Kidney epithelial cell (primary cell): ENCODE results near the gene FBXO47. TPM values are rescaled to one million over a fixed set of nuclear protein-coding genes. Genes with fewer than 3 reads are reported as not detected.
A peak's percentile ranks its signal among the peaks of the same experiment; 100 is the strongest.
"Not testable (repeated sequence)": the region's sequence is repeated elsewhere in the genome, so short reads cannot be mapped to it uniquely, and the experiment has no call there.

ENCODE experiments used
- DNase-seq: peaks from one replicate; pipeline ENCODE4 v3.0.0-alpha.2; 2010; ENCODE audit warnings: low read depth
- H3K27me3 ChIP-seq: 2 replicates; pipeline ENCODE4 v1.6.0; 2011; ENCODE audit warnings: low read length; ENCODE audit not compliant: control insufficient read depth, insufficient read depth
- H3K36me3 ChIP-seq: 2 replicates; pipeline ENCODE4 v1.5.1; 2011; ENCODE audit warnings: low read length; ENCODE audit not compliant: control insufficient read depth, insufficient read depth
- H3K4me3 ChIP-seq: 2 replicates; pipeline ENCODE4 v1.5.1; 2011; ENCODE audit warnings: low read depth, mild to moderate bottlenecking, control low read depth, low read length
- total RNA-seq: library from RNA; depleted of rRNA; stranded (reverse); fragments of >200 nt; gene quantifications from 2 replicates; pipeline ENCODE4 v1.2.3, GENCODE V29; 2015
- TF ChIP-seq, protein P1 (sequence below): IDR thresholded peaks from 2 replicates; pipeline ENCODE4 v1.5.1; 2011; ENCODE audit warnings: mild to moderate bottlenecking, moderate library complexity, low read length, control low read depth, inconsistent platforms; ENCODE audit not compliant: insufficient read depth, poor library complexity, severe bottlenecking

Gene FBXO47
- total RNA-seq, 1 donor from 2014 or later = not detected

DNA sequence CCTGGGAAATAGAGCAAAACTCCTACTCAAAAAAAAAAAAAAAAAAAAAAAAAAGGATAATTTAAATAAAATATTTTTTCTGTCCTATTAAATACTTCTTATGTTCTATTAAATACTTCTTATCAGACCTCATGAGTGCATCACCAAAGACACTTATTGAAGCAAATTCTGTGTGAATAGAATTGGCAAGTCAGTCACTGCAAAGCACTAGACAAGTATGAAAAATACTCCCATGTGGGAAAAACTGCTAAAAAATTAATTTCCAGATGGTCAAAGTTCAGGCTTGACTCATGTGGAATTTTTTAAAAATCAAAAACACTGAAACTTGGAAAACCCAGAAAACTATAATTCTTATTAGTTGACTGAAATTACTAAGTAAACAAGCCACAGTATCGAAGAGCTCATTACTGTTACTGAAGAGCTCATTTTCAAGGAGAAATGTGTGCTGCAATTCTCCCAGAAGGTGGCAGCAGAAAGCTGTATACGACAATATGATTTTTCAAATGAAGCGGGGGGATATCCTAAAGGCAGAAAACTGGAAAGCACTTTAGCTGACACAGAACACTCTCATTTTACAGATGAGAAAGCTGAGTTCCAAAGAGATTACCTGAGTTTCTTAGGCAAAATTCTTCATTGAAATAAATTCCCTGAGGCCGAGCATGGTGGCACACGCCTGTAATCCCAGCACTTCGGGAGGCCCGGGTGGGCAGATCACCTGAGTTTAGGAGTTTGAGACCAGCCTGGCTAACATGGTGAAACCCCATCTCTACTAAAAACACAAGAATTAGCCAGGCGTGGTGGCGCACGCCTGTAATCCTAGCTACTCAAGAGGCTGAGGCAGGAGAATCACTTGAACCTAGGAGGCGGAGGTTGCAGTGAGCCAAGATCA, 15.9 kb upstream of the FBXO47 start:
- Histone ChIP-seq H3K36me3 (no peaks in the 10 kb centered on the region), H3K4me3 (no peak overlapping the region), H3K27me3 (no peaks in the 10 kb centered on the region)
- TF ChIP-seq, protein P1, sequence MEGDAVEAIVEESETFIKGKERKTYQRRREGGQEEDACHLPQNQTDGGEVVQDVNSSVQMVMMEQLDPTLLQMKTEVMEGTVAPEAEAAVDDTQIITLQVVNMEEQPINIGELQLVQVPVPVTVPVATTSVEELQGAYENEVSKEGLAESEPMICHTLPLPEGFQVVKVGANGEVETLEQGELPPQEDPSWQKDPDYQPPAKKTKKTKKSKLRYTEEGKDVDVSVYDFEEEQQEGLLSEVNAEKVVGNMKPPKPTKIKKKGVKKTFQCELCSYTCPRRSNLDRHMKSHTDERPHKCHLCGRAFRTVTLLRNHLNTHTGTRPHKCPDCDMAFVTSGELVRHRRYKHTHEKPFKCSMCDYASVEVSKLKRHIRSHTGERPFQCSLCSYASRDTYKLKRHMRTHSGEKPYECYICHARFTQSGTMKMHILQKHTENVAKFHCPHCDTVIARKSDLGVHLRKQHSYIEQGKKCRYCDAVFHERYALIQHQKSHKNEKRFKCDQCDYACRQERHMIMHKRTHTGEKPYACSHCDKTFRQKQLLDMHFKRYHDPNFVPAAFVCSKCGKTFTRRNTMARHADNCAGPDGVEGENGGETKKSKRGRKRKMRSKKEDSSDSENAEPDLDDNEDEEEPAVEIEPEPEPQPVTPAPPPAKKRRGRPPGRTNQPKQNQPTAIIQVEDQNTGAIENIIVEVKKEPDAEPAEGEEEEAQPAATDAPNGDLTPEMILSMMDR = peak; percentile 80
- DNase-seq = no peak

DNA sequence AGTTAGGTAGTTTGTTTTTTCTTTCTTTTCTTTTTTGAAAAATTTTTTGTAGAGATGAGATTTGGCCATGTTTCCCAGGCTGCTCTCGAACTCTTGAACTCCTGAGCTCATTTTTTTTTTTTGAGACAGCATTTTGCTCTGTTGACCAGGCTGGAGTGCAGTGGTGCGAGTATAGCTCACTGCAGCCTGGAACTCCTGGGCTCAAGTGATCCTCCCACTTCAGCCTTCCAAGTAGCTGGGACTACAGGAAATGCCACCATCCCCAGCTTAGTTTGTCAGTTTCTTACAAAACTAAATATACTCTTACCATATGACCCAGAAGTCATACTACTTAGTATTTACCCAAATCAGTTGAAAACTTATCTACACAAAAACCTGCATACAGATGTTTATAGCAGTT, 14.4 kb upstream of the FBXO47 start:
- Histone ChIP-seq H3K27me3 (no peaks in the 10 kb centered on the region), H3K36me3 (no peaks in the 10 kb centered on the region), H3K4me3 (no peak overlapping the region)
- DNase-seq = no peak
- TF ChIP-seq, protein P1 = no peak

DNA sequence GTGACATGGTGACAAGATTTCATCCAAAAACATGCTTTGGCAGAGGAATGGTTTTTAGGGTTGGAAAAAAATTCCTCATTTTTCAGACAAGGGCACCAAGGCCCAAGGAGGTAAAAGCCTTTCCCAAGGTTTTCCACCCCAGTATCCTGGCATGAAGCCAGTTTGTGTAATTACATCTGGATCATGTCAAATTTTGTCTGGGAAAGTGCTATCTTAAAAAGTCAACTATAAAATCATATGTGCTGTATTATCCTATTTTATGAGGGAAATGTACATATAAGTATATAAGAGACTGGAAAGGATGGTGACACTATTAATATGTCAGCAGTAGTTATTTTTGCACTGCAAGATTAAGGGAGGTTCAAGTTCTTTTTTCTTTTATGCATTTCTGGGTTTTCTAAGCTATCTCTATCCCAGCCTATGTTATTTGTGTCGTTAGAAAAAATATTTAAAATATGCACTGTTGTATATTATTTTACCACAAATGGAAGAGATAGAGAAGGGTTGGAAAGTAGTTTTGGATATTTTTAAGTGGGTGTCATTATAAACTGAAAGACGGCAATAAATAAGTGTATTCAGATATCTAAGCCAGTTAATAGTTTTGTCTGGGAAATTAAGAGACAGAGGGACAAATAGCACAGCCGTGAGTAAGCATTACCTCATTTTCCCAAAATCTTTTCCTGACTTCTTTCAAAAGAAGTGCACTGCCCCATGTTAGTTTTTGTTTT, 13.5 kb upstream of the FBXO47 start:
- Histone ChIP-seq H3K27me3 (no peaks in the 10 kb centered on the region), H3K4me3 (no peak overlapping the region), H3K36me3 (no peaks in the 10 kb centered on the region)
- TF ChIP-seq, protein P1 = no peak
- DNase-seq = no peak

DNA sequence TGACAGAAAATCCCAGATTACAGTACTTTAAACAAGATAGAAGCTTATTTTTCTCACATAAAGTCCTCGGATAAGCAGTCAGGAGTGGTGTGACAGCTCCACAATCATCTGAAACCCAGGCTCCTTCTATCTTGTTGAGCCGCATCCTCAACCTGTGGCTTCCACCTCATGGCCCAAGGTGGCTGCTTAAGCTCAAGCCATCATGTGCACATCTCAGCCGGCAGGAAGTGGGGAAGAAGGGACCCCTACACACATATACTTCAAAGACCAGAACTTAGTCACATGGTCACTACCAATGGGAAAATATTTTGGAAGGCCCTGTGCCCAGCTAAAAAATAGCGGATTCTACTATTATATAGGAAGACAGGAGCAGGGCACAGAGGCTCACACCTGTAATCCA, 11.0 kb upstream of the FBXO47 start:
- no peaks in the 10 kb centered on the region for H3K27me3 ChIP-seq
- TF ChIP-seq, protein P1 = no peak
- no peak overlapping the region for H3K4me3 ChIP-seq
- DNase-seq = no peak
- no peaks in the 10 kb centered on the region for H3K36me3 ChIP-seq

DNA sequence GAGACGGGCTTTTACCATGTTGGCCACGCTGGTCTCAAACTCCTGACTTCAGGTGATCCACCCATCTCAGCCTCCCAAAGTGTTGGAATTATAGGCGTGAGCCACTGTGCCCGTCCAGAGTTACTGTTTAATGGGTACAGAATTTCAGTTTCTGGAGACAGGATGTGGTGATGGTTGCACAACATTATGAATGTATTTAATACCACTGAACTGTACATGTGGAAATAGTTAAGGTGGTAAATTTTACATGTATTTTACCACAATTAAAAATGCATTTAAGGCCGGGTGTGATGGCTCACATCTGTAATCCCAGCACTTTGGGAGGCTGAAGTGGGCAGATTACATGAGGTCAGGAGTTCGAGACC, 9.0 kb upstream of the FBXO47 start:
- H3K4me3 ChIP-seq, DNase-seq, H3K36me3 ChIP-seq, H3K27me3 ChIP-seq: not testable (repeated sequence)

DNA sequence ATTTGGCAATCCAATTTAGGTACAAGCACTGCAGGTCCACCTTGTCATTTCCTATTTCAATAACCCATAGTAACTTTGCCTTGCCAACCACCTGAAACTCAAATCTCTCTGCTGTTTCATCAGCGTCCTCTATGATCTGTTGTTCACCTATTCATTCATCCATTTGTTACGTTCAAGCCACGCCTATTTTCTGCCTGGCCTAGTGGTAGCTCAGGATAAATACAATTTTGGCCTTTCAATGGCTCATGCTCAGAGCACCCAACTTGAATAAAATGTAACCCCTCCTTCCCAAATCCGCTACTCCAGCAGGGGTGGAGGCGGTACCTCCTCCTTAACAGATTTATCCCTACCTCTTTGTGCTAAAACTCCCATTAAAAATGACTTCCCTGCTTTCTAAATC, 3.6 kb upstream of the FBXO47 start:
- TF ChIP-seq, protein P1 = no peak
- DNase-seq = no peak
- Histone ChIP-seq H3K27me3 (no peaks in the 10 kb centered on the region), H3K4me3 (no peak overlapping the region), H3K36me3 (no peaks in the 10 kb centered on the region)
